Naive B cell (primary cell): ENCODE results near the gene JSRP1. TPM values are rescaled to one million over a fixed set of nuclear protein-coding genes. Genes with fewer than 3 reads are reported as not detected.

Experiments
- ATAC-seq, 2 donors: fragments of 150-1000 bp; cut with Tn5 transposase; 2 replicates each; pipeline ENCODE4 v1.10.0; 2021; ENCODE audit warnings: low read depth in 2 of 2, mild to moderate bottlenecking in 2 of 2, moderate library complexity in 2 of 2
- DNase-seq: peaks from one replicate; pipeline ENCODE4 v3.0.0; 2022
- H3K27ac Mint-ChIP-seq, 6 donors: one replicate each; pipeline ENCODE4 v1.8.0; 2020 to 2022; ENCODE audit warnings: mild to moderate bottlenecking in 6 of 6, mixed read lengths in 6 of 6, moderate library complexity in 5 of 6, inconsistent platforms in 2 of 6
- H3K27me3 Mint-ChIP-seq, 3 donors: one replicate each; pipeline ENCODE4 v1.8.0; 2021 to 2022; ENCODE audit warnings: mixed read lengths in 3 of 3, mild to moderate bottlenecking in 1 of 3
- H3K36me3 Mint-ChIP-seq, 2 donors: one replicate each; pipeline ENCODE4 v1.8.0; 2020 to 2022; ENCODE audit warnings: mixed read lengths in 2 of 2, inconsistent platforms in 1 of 2, mild to moderate bottlenecking in 1 of 2
- H3K4me1 Mint-ChIP-seq, 3 donors: one replicate each; pipeline ENCODE4 v1.8.0; 2020 to 2022; ENCODE audit warnings: mixed read lengths in 3 of 3, inconsistent platforms in 1 of 3, mild to moderate bottlenecking in 1 of 3, moderate library complexity in 1 of 3
- H3K4me3 Mint-ChIP-seq, 8 donors: one replicate each; pipeline ENCODE4 v1.8.0; 2020 to 2022; ENCODE audit warnings: mild to moderate bottlenecking in 8 of 8, mixed read lengths in 8 of 8, moderate library complexity in 8 of 8, inconsistent platforms in 2 of 8
- H3K9me3 Mint-ChIP-seq, 7 donors: one replicate each; pipeline ENCODE4 v1.8.0; 2020 to 2022; ENCODE audit warnings: mixed read lengths in 7 of 7, mild to moderate bottlenecking in 5 of 7, inconsistent platforms in 2 of 7, moderate library complexity in 1 of 7
- polyA plus RNA-seq, 6 donors: library from polyadenylated mRNA; unstranded; fragments of 300-500 nt; fragmentation: Illumina TruSeq; gene quantifications; one replicate each; pipeline ENCODE4 v1.2.3, GENCODE V29; 2021; ENCODE audit warnings: low read depth in 6 of 6

JSRP1 gene
- polyA plus RNA-seq, 6 donors from 2014 or later, result 0.41 to 0.87 (median 0.53) TPM; not detected in 3

- peak in 1 of 2 donors; percentile 10 for ATAC-seq
- Mint-ChIP-seq H3K27me3 (peaks cover 0 to 15% (median 0%) of the 10 kb centered on the region in 3 donors), H3K4me3 (peak overlapping the region in 7 of 8 donors; percentile 53 to 88 (median 80)), H3K27ac (no peak overlapping the region), H3K9me3 (no peaks in the 10 kb centered on the region), H3K36me3 (no peaks in the 10 kb centered on the region), H3K4me1 (peaks cover 14 to 30% (median 20%) of the 10 kb centered on the region in 3 donors)
- no peak for DNase-seq
Measured at GRCh38 chr19:2251106-2252054, 4.8 kb downstream of the JSRP1 start.

GRCh38 chr19:2250766-2251105 lies 5.5 kb downstream of the JSRP1 start:
- peaks cover 0 to 3% of the 10 kb centered on the region in 2 donors for H3K36me3 Mint-ChIP-seq
- H3K9me3 Mint-ChIP-seq, result no peaks in the 10 kb centered on the region
- peaks cover 0 to 15% (median 0%) of the 10 kb centered on the region in 3 donors for H3K27me3 Mint-ChIP-seq
- peaks cover 14 to 24% (median 15%) of the 10 kb centered on the region in 3 donors for H3K4me1 Mint-ChIP-seq
- H3K4me3 Mint-ChIP-seq, result peak overlapping the region in 2 of 8 donors; percentile 65 to 68
- H3K27ac Mint-ChIP-seq, result no peak overlapping the region
- DNase-seq (no peak), ATAC-seq (no peak)

GRCh38 chr19:2249880-2250765 lies 6.1 kb downstream of the JSRP1 start:
- Mint-ChIP-seq H3K4me1 (peaks cover 13 to 19% (median 15%) of the 10 kb centered on the region in 3 donors), H3K9me3 (no peaks in the 10 kb centered on the region), H3K27me3 (peaks cover 0 to 15% (median 0%) of the 10 kb centered on the region in 3 donors), H3K27ac (no peak overlapping the region), H3K4me3 (peak overlapping the region in 4 of 8 donors; percentile 24 to 71 (median 66)), H3K36me3 (peaks cover 0 to 7% of the 10 kb centered on the region in 2 donors)
- DNase-seq, result no peak
- no peak for ATAC-seq

- Mint-ChIP-seq H3K4me1 (peaks cover 12 to 16% (median 15%) of the 10 kb centered on the region in 3 donors), H3K36me3 (peaks cover 0 to 7% of the 10 kb centered on the region in 2 donors), H3K9me3 (no peaks in the 10 kb centered on the region), H3K4me3 (peak within 1 kb of the TSS in 5 of 8 donors; percentile 24 to 71 (median 62)), H3K27ac (no peak within 1 kb of the TSS), H3K27me3 (peaks cover 0 to 15% (median 0%) of the 10 kb centered on the region in 3 donors)
- no peak for ATAC-seq
- no peak for DNase-seq
Measured at GRCh38 chr19:2249010-2249866, 7.0 kb downstream of the JSRP1 start, which contains the start of gene AMH. Gene AMH (plus strand): TSS chr19:2249323. CDS start chr19:2249333, 10 bp downstream.

- no peak for DNase-seq
- Mint-ChIP-seq H3K27ac (no peak overlapping the region), H3K27me3 (peaks cover 0 to 15% (median 0%) of the 10 kb centered on the region in 3 donors), H3K4me1 (peaks cover 7 to 11% (median 11%) of the 10 kb centered on the region in 3 donors), H3K36me3 (peaks cover 0 to 7% of the 10 kb centered on the region in 2 donors), H3K9me3 (no peaks in the 10 kb centered on the region), H3K4me3 (peak overlapping the region in 1 of 8 donors; percentile 49)
- no peak for ATAC-seq
Measured at GRCh38 chr19:2248136-2249009, 7.8 kb downstream of the JSRP1 start.

GRCh38 chr19:2247433-2248101 lies 8.7 kb downstream of the JSRP1 start:
- H3K9me3 Mint-ChIP-seq, result no peaks in the 10 kb centered on the region
- ATAC-seq, result no peak
- peaks cover 0 to 12% (median 0%) of the 10 kb centered on the region in 3 donors for H3K27me3 Mint-ChIP-seq
- H3K27ac Mint-ChIP-seq, result no peak overlapping the region
- DNase-seq, result no peak
- H3K36me3 Mint-ChIP-seq, result peaks cover 0 to 7% of the 10 kb centered on the region in 2 donors
- peaks cover 5 to 10% (median 9%) of the 10 kb centered on the region in 3 donors for H3K4me1 Mint-ChIP-seq
- H3K4me3 Mint-ChIP-seq, result no peak overlapping the region

- no peak overlapping the region for H3K4me3 Mint-ChIP-seq
- H3K36me3 Mint-ChIP-seq, result peaks cover 0 to 7% of the 10 kb centered on the region in 2 donors
- no peaks in the 10 kb centered on the region for H3K9me3 Mint-ChIP-seq
- peaks cover 0 to 6% (median 0%) of the 10 kb centered on the region in 3 donors for H3K27me3 Mint-ChIP-seq
- DNase-seq (no peak), ATAC-seq (no peak)
- H3K27ac Mint-ChIP-seq, result no peak overlapping the region
- peaks cover 8 to 10% (median 8%) of the 10 kb centered on the region in 3 donors for H3K4me1 Mint-ChIP-seq
Measured at GRCh38 chr19:2246801-2247361, 9.3 kb downstream of the JSRP1 start.

- Mint-ChIP-seq H3K4me3 (peak overlapping the region in 1 of 8 donors; percentile 60), H3K4me1 (peaks cover 13 to 17% (median 16%) of the 10 kb centered on the region in 3 donors), H3K36me3 (peaks cover 0 to 7% of the 10 kb centered on the region in 2 donors), H3K27me3 (peaks cover 0 to 5% (median 0%) of the 10 kb centered on the region in 3 donors), H3K27ac (no peak overlapping the region), H3K9me3 (no peaks in the 10 kb centered on the region)
- no peak for ATAC-seq
- DNase-seq, result no peak
Measured at GRCh38 chr19:2246014-2246620, 10.1 kb downstream of the JSRP1 start.

- Mint-ChIP-seq H3K9me3 (no peaks in the 10 kb centered on the region), H3K27ac (no peak overlapping the region), H3K36me3 (peaks cover 0 to 7% of the 10 kb centered on the region in 2 donors), H3K4me1 (peaks cover 20 to 24% (median 22%) of the 10 kb centered on the region in 3 donors), H3K4me3 (no peak overlapping the region), H3K27me3 (peaks cover 0 to 5% (median 0%) of the 10 kb centered on the region in 3 donors)
- DNase-seq (no peak), ATAC-seq (no peak)
Measured at GRCh38 chr19:2245273-2245672, 10.9 kb downstream of the JSRP1 start.

- ATAC-seq (no peak), DNase-seq (no peak)
- Mint-ChIP-seq H3K9me3 (no peaks in the 10 kb centered on the region), H3K27me3 (peaks cover 0 to 5% (median 0%) of the 10 kb centered on the region in 3 donors), H3K36me3 (peaks cover 0 to 7% of the 10 kb centered on the region in 2 donors), H3K27ac (no peak overlapping the region), H3K4me1 (peaks cover 28 to 30% (median 29%) of the 10 kb centered on the region in 3 donors), H3K4me3 (no peak overlapping the region)
Measured at GRCh38 chr19:2244486-2244885, 11.7 kb downstream of the JSRP1 start.

- Mint-ChIP-seq H3K4me3 (no peak overlapping the region), H3K27ac (no peak overlapping the region), H3K4me1 (peaks cover 32 to 34% (median 32%) of the 10 kb centered on the region in 3 donors), H3K36me3 (peaks cover 0 to 7% of the 10 kb centered on the region in 2 donors), H3K9me3 (no peaks in the 10 kb centered on the region), H3K27me3 (peaks cover 0 to 5% (median 0%) of the 10 kb centered on the region in 3 donors)
- no peak for DNase-seq
- ATAC-seq, result no peak
Measured at GRCh38 chr19:2244125-2244411, 12.1 kb downstream of the JSRP1 start.
